ENCODE results near the gene CPXM2.

- no peak for TF ChIP-seq FOXM1 (IDR thresholded peaks at IDR 0.05; ENCODE audit: borderline replicate concordance)
- no peak for TF ChIP-seq SP1 (IDR thresholded peaks at IDR 0.05)
These were observed 28.4 kb downstream of the CPXM2 start for GRCh38 chr10:123863183-123863575.
